WTC11 (cell line): Measurements from ENCODE around the gene CBFA2T3. TPM values are rescaled to one million over a fixed set of nuclear protein-coding genes. Genes with fewer than 3 reads are reported as not detected.

Source experiments
- ATAC-seq: fragments of 200-7000 bp; cut with Tn5 transposase; 2 replicates; pipeline ENCODE4 v1.10.0; 2021; ENCODE audit warnings: mild to moderate bottlenecking, moderate library complexity
- CTCF ChIA-PET: fragments of 300-600 bp; sonication (Branson Sonifier 250); formaldehyde crosslinking; loops from one replicate; lab custom pipeline; 2021; ENCODE audit warnings: antibody characterized with exemption; lab: Charles Lee
- POLR2A ChIA-PET: fragments of 350-600 bp; sonication (Branson Sonifier 250); formaldehyde crosslinking; loops from one replicate; lab custom pipeline; 2021; ENCODE audit warnings: antibody characterized with exemption; lab: Charles Lee
- DNase-seq: peaks from one replicate; pipeline ENCODE4 v3.0.0; 2021; ENCODE audit warnings: low spot score
- H3K27ac Mint-ChIP-seq: 2 replicates; pipeline ENCODE4 v1.8.0; 2021; ENCODE audit warnings: mixed read lengths
- H3K27me3 Mint-ChIP-seq: 2 replicates; pipeline ENCODE4 v1.8.0; 2021; ENCODE audit warnings: low read depth, mild to moderate bottlenecking, moderate library complexity, mixed read lengths
- H3K36me3 Mint-ChIP-seq: 2 replicates; pipeline ENCODE4 v1.8.0; 2021; ENCODE audit warnings: mixed read lengths
- H3K4me1 Mint-ChIP-seq: 2 replicates; pipeline ENCODE4 v1.8.0; 2022; ENCODE audit warnings: mixed read lengths
- H3K4me3 Mint-ChIP-seq: 2 replicates; pipeline ENCODE4 v1.8.0; 2021; ENCODE audit warnings: mild to moderate bottlenecking, moderate library complexity, mixed read lengths
- H3K9me3 Mint-ChIP-seq: 2 replicates; pipeline ENCODE4 v1.8.0; 2021; ENCODE audit warnings: mixed read lengths
- ATF3 ChIP-seq: sonication (generic); formaldehyde crosslinking; conservative IDR thresholded peaks from 2 replicates; pipeline ENCODE4 v1.8.1; 2022; ENCODE audit warnings: mild to moderate bottlenecking, missing genetic modification reagents
- CBFB ChIP-seq: sonication (generic); formaldehyde crosslinking; IDR thresholded peaks from 2 replicates; pipeline ENCODE4 v1.8.1; 2022; ENCODE audit warnings: mild to moderate bottlenecking, low read depth, missing genetic modification reagents
- CREB1 ChIP-seq: sonication (generic); formaldehyde crosslinking; IDR thresholded peaks from 2 replicates; pipeline ENCODE4 v1.8.0; 2023; ENCODE audit warnings: mild to moderate bottlenecking, missing genetic modification reagents
- GABPB1 ChIP-seq: sonication (generic); formaldehyde crosslinking; IDR thresholded peaks from 2 replicates; pipeline ENCODE4 v1.8.1; 2023; ENCODE audit warnings: mild to moderate bottlenecking, missing genetic modification reagents
- HMGA2 ChIP-seq: fragments of 250-450 bp; sonication (Bioruptor Pico); IDR thresholded peaks from 2 replicates; pipeline ENCODE4 v1.4.0; 2021; ENCODE audit warnings: mild to moderate bottlenecking, moderate library complexity
- MLX ChIP-seq: sonication (generic); formaldehyde crosslinking; IDR thresholded peaks from 2 replicates; pipeline ENCODE4 v1.8.1; 2023; ENCODE audit warnings: mild to moderate bottlenecking, missing genetic modification reagents, moderate library complexity
- NFATC4 ChIP-seq: fragments of 250-450 bp; sonication (Bioruptor Pico); IDR thresholded peaks from 2 replicates; pipeline ENCODE4 v1.9.0; 2021; ENCODE audit warnings: mild to moderate bottlenecking
- NFE2L1 ChIP-seq: sonication (generic); formaldehyde crosslinking; IDR thresholded peaks from 2 replicates; pipeline ENCODE4 v1.8.1; 2023; ENCODE audit warnings: missing genetic modification reagents
- NFYB ChIP-seq: sonication (generic); formaldehyde crosslinking; conservative IDR thresholded peaks from 2 replicates; pipeline ENCODE4 v1.8.0; 2022; ENCODE audit warnings: low read depth, missing genetic modification reagents
- RELA ChIP-seq: sonication (generic); formaldehyde crosslinking; IDR thresholded peaks from 2 replicates; pipeline ENCODE4 v1.8.1; 2022; ENCODE audit warnings: missing genetic modification reagents, mild to moderate bottlenecking, borderline replicate concordance
- SOX15 ChIP-seq: fragments of 250-450 bp; sonication (Bioruptor Pico); IDR thresholded peaks from 2 replicates; pipeline ENCODE4 v1.9.0; 2021; ENCODE audit warnings: mild to moderate bottlenecking
- STAT6 ChIP-seq: sonication (generic); formaldehyde crosslinking; conservative IDR thresholded peaks from 2 replicates; pipeline ENCODE4 v1.8.1; 2023; ENCODE audit warnings: mild to moderate bottlenecking, low read depth, missing genetic modification reagents, moderate library complexity
- ZBTB21 ChIP-seq: sonication (generic); formaldehyde crosslinking; IDR thresholded peaks from 2 replicates; pipeline ENCODE4 v1.8.1; 2023; ENCODE audit warnings: mild to moderate bottlenecking, missing genetic modification reagents, borderline replicate concordance
- ZNF138 ChIP-seq: sonication (generic); formaldehyde crosslinking; conservative IDR thresholded peaks from 2 replicates; pipeline ENCODE4 v1.8.1; 2022; ENCODE audit warnings: mild to moderate bottlenecking, moderate library complexity, missing genetic modification reagents
- ZNF232 ChIP-seq: sonication (generic); formaldehyde crosslinking; IDR thresholded peaks from 2 replicates; pipeline ENCODE4 v1.8.0; 2022; ENCODE audit warnings: mild to moderate bottlenecking, missing genetic modification reagents
- ZNF263 ChIP-seq: sonication (generic); formaldehyde crosslinking; IDR thresholded peaks from 2 replicates; pipeline ENCODE4 v1.8.1; 2022; ENCODE audit warnings: low read depth, mild to moderate bottlenecking, moderate library complexity, missing genetic modification reagents
- ZNF396 ChIP-seq: fragments of 250-450 bp; sonication (Bioruptor Pico); IDR thresholded peaks from 2 replicates; pipeline ENCODE4 v1.8.0; 2021; ENCODE audit warnings: mild to moderate bottlenecking, moderate library complexity, borderline replicate concordance
- ZNF423 ChIP-seq: fragments of 250-450 bp; sonication (Bioruptor Pico); IDR thresholded peaks from 2 replicates; pipeline ENCODE4 v2.1.2; 2022; ENCODE audit warnings: mild to moderate bottlenecking, moderate library complexity
- total RNA-seq: library from RNA; stranded (reverse); gene quantifications from 3 replicates; pipeline ENCODE4 v1.2.3, GENCODE V29; 2021
- TF ChIP-seq, protein P1 (sequence below): sonication (generic); formaldehyde crosslinking; IDR thresholded peaks from 2 replicates; pipeline ENCODE4 v1.8.1; 2023; ENCODE audit warnings: mild to moderate bottlenecking, missing genetic modification reagents
- TF ChIP-seq, protein P2 (sequence below): sonication (generic); formaldehyde crosslinking; IDR thresholded peaks from 2 replicates; pipeline ENCODE4 v1.8.0; 2022; ENCODE audit warnings: missing genetic modification reagents
- TF ChIP-seq, protein P3 (sequence below): fragments of 200-600 bp; IDR thresholded peaks from 2 replicates; pipeline ENCODE4 v1.8.0; 2022; ENCODE audit warnings: antibody characterized with exemption
- TF ChIP-seq, protein P4 (sequence below): fragments of 250-450 bp; sonication (Bioruptor Pico); IDR thresholded peaks from 2 replicates; pipeline ENCODE4 v2.1.2; 2022; ENCODE audit warnings: mild to moderate bottlenecking, moderate library complexity
- TF ChIP-seq, protein P5 (sequence below): fragments of 250-450 bp; sonication (Bioruptor Pico); IDR thresholded peaks from 2 replicates; pipeline ENCODE4 v1.9.0; 2021; ENCODE audit warnings: mild to moderate bottlenecking

CBFA2T3 gene
- total RNA-seq, 1 experiment from 2014 or later = 2.6 TPM

DNA sequence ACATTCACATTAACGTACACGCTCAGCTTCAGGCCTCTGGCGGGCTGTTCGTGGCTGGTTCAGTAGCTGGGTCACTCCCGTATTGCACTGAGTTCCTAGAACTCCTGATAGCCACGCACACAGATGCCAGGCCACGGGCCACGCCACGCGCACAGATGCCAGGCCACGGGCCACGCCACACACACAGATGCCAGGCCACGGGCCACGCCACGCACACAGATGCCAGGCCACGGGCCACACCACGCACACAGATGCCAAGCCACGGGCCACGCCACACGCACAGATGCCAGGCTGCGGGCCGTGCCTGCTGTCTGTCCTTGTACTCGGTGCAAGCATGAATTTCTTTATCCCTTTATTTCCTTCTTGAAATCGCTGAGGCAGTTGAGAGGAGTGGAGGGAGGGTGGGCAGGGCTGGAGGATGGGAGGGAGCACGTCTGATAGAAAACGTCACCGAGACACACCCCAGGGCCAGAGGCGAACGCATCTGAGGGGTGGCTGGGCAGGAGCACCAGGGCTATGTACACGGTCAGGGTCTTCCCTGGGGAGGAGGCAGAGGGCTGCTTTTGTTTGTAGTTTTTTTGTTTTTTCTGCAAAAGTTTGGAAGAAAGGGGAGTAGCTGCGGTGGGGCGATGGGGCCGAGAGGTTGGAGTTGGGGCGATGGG is 101.9 kb downstream of the CBFA2T3 start:
- H3K27me3 Mint-ChIP-seq = no peaks in the 10 kb centered on the region
- no peak for ATAC-seq
- ChIA-PET POLR2A (no interaction called here), CTCF (interaction anchor here (0.6 kb wide), 1 partner anchor 330 kb away, joined by 3 read pairs; no protein-coding TSS in a partner anchor)
- TF ChIP-seq, protein P1, sequence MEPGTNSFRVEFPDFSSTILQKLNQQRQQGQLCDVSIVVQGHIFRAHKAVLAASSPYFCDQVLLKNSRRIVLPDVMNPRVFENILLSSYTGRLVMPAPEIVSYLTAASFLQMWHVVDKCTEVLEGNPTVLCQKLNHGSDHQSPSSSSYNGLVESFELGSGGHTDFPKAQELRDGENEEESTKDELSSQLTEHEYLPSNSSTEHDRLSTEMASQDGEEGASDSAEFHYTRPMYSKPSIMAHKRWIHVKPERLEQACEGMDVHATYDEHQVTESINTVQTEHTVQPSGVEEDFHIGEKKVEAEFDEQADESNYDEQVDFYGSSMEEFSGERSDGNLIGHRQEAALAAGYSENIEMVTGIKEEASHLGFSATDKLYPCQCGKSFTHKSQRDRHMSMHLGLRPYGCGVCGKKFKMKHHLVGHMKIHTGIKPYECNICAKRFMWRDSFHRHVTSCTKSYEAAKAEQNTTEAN (CRISPR knock-in tag) = no peak
- no peak for TF ChIP-seq ZNF263 (CRISPR knock-in tag)
- TF ChIP-seq ZNF396 (CRISPR knock-in tag) = no peak
- TF ChIP-seq NFATC4 (CRISPR knock-in tag) = no peak
- no peak for TF ChIP-seq CREB1 (CRISPR knock-in tag)
- TF ChIP-seq ZNF232 (CRISPR knock-in tag) = no peak
- TF ChIP-seq CBFB (CRISPR knock-in tag) = no peak
- no peak for TF ChIP-seq GABPB1 (CRISPR knock-in tag)
- no peak for TF ChIP-seq MLX (CRISPR knock-in tag)
- TF ChIP-seq ZNF138 = no peak
- TF ChIP-seq HMGA2 (CRISPR knock-in tag) = no peak
- TF ChIP-seq NFYB = no peak
- TF ChIP-seq SOX15 (CRISPR knock-in tag) = no peak
- TF ChIP-seq, protein P2, sequence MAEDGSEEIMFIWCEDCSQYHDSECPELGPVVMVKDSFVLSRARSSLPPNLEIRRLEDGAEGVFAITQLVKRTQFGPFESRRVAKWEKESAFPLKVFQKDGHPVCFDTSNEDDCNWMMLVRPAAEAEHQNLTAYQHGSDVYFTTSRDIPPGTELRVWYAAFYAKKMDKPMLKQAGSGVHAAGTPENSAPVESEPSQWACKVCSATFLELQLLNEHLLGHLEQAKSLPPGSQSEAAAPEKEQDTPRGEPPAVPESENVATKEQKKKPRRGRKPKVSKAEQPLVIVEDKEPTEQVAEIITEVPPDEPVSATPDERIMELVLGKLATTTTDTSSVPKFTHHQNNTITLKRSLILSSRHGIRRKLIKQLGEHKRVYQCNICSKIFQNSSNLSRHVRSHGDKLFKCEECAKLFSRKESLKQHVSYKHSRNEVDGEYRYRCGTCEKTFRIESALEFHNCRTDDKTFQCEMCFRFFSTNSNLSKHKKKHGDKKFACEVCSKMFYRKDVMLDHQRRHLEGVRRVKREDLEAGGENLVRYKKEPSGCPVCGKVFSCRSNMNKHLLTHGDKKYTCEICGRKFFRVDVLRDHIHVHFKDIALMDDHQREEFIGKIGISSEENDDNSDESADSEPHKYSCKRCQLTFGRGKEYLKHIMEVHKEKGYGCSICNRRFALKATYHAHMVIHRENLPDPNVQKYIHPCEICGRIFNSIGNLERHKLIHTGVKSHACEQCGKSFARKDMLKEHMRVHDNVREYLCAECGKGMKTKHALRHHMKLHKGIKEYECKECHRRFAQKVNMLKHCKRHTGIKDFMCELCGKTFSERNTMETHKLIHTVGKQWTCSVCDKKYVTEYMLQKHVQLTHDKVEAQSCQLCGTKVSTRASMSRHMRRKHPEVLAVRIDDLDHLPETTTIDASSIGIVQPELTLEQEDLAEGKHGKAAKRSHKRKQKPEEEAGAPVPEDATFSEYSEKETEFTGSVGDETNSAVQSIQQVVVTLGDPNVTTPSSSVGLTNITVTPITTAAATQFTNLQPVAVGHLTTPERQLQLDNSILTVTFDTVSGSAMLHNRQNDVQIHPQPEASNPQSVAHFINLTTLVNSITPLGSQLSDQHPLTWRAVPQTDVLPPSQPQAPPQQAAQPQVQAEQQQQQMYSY (CRISPR knock-in tag) = no peak
- TF ChIP-seq, protein P3, sequence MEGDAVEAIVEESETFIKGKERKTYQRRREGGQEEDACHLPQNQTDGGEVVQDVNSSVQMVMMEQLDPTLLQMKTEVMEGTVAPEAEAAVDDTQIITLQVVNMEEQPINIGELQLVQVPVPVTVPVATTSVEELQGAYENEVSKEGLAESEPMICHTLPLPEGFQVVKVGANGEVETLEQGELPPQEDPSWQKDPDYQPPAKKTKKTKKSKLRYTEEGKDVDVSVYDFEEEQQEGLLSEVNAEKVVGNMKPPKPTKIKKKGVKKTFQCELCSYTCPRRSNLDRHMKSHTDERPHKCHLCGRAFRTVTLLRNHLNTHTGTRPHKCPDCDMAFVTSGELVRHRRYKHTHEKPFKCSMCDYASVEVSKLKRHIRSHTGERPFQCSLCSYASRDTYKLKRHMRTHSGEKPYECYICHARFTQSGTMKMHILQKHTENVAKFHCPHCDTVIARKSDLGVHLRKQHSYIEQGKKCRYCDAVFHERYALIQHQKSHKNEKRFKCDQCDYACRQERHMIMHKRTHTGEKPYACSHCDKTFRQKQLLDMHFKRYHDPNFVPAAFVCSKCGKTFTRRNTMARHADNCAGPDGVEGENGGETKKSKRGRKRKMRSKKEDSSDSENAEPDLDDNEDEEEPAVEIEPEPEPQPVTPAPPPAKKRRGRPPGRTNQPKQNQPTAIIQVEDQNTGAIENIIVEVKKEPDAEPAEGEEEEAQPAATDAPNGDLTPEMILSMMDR = no peak
- TF ChIP-seq RELA (CRISPR knock-in tag) = no peak
- no peak for TF ChIP-seq ATF3 (CRISPR knock-in tag)
- TF ChIP-seq ZNF423 (CRISPR knock-in tag) = no peak
- H3K4me3 Mint-ChIP-seq = no peak overlapping the region
- H3K4me1 Mint-ChIP-seq = no peaks in the 10 kb centered on the region
- no peak for DNase-seq
- no peaks in the 10 kb centered on the region for H3K36me3 Mint-ChIP-seq
- no peak overlapping the region for H3K27ac Mint-ChIP-seq
- no peaks in the 10 kb centered on the region for H3K9me3 Mint-ChIP-seq

DNA sequence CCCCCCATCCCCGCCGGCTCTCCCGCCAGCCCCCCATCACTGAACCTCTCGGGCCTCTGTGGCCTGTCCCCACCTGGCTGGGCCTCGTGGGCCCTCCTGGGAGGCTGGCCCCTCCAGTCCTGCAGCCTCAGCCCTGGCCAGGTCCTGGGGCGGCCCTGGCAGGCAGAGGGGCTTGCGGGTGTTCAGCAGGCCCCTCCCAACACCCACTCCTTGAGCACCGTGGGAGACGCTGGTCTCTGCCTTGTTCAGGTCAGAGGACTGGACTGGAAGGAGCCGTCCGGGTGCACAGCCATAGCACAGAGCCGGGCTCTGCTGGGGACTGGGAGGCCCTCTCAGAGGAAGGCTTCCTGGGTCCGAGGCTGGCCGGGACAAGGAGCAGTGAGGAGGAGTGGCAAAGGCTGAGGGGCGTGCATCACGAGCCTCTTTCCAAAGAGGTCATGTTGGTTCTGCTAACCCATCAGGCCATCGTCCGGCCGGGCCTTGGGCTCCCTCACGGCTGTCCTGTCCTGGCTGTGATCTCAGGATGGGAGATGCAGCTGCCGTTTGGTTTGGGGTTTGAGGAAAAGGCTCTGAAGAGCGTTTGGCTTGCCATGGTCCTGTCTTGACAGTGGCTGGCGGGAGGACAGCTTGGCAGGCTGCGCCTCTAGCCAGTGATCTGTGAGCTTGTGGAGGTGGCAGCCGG is 104.2 kb downstream of the CBFA2T3 start:
- ATAC-seq (no peak), DNase-seq (no peak)
- ChIA-PET CTCF (no interaction called here), POLR2A (no interaction called here)
- Mint-ChIP-seq H3K36me3 (no peaks in the 10 kb centered on the region), H3K27ac (no peak overlapping the region), H3K9me3 (no peaks in the 10 kb centered on the region), H3K4me3 (no peak overlapping the region), H3K4me1 (no peaks in the 10 kb centered on the region), H3K27me3 (no peaks in the 10 kb centered on the region)
- TF ChIP-seq, protein P4, sequence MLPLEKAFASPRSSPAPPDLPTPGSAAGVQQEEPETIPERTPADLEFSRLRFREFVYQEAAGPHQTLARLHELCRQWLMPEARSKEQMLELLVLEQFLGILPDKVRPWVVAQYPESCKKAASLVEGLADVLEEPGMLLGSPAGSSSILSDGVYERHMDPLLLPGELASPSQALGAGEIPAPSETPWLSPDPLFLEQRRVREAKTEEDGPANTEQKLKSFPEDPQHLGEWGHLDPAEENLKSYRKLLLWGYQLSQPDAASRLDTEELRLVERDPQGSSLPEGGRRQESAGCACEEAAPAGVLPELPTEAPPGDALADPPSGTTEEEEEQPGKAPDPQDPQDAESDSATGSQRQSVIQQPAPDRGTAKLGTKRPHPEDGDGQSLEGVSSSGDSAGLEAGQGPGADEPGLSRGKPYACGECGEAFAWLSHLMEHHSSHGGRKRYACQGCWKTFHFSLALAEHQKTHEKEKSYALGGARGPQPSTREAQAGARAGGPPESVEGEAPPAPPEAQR (CRISPR knock-in tag) = no peak
- TF ChIP-seq, protein P5, sequence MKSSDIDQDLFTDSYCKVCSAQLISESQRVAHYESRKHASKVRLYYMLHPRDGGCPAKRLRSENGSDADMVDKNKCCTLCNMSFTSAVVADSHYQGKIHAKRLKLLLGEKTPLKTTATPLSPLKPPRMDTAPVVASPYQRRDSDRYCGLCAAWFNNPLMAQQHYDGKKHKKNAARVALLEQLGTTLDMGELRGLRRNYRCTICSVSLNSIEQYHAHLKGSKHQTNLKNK (CRISPR knock-in tag) = no peak
- TF ChIP-seq ZBTB21 (CRISPR knock-in tag) = no peak
- no peak for TF ChIP-seq NFYB
- TF ChIP-seq STAT6 (CRISPR knock-in tag) = no peak
- no peak for TF ChIP-seq NFE2L1 (CRISPR knock-in tag)
